GM21723 (cell line): Measurements from ENCODE around the gene RNF113B.

Experiments used
- ATAC-seq: cut with Tn5 transposase; IDR thresholded peaks from one replicate; pipeline ENCODE4 v1.9.1; 2021; ENCODE audit warnings: mild to moderate bottlenecking, moderate library complexity; ENCODE audit not compliant: unreplicated experiment

Gene RNF113B

DNA sequence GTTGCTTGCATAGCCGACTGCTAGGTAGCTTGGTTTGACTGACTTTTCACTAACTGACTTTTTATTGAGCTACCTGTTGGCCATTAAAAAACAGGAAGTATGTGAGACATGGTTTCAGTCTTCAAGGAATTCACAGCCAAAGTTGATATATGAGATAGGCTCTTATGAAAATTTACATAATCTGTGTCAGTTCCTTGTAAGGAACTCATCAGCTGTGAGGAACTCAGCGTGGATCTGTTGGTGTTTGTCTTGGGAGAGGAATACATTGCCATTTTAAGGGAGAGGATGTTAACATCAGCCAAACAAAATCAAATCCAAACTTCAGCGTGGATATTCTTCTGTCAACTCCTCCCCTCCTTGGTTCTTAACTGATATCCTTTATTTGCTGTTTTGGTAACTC is 2.0 kb downstream of the RNF113B start:
- no peak for ATAC-seq

- ATAC-seq = no peak
Observed at GRCh38 chr13:98174307-98174706, 2.8 kb downstream of the RNF113B start.

DNA sequence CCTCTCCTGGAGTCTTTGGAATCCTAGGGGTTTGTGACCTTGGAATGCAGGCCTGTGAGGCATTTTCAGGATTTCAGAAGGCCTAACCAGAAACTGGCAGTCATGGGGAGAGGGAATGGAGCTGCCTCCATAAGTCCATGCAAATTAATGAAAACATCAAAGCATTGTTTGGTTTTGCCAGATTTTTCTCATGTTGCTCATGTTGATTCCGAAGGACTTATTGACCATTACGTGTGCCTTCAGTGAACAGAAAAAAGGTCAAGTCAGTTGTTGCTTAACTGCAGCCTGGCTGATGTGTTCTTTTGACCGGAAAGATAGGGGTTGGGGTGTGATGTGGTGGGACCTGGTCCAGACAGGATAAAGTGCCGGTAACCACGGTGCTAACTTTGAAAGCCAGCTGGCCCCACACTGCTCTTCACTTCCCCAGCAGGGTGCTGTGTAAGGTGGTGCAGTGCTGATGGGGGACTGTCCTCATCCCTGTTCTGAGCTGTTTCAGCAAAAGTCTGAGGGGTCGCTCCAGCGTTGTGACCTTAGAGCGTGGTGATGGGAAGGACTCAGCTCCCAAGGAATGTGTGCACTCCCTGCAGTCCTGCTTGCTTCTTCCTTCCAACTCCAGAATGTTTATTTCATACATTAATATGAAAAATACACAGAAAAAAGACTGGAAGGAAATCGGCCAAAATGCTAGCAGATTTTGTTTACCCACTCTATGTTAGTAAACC is 3.5 kb downstream of the RNF113B start:
- no peak for ATAC-seq

DNA sequence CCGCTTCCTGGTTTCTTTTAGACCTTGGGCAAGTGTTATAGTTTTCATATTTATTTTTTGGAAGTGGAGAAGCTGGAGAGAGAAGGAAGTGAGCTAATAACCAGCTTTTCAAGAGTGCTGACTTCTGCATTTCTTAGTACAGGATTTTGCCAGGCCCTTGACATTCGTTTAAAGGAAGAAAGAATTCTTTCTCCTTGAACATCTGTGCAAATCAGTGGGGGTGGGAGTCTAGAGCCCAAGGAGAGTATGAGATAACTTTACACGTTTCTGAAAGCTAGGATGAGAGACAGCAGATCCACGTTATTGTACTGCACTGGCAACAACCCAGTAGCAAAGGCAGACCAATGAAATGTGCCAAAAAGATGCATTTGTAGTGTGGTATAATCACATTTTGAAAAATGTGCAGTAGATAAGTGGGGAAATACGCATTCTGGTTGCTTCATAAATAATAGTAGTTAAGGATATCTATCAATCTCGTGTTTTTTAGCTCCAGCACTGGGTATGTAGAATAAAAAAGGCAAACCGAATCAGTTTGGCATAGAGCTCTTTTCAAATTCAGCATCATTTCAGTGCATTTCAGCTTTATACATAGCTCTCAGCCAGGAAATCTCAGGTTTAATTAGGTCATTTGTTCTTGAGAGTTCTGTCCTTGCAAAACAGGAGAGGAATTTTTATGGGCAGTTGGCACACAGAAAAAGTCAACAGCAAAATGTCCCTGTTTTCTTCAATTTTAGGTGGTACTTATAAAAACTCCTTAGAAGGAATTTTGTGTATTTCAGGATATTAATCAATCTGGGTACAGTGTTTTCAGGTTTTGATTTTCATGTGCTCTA is 4.3 kb downstream of the RNF113B start:
- ATAC-seq = no peak

DNA sequence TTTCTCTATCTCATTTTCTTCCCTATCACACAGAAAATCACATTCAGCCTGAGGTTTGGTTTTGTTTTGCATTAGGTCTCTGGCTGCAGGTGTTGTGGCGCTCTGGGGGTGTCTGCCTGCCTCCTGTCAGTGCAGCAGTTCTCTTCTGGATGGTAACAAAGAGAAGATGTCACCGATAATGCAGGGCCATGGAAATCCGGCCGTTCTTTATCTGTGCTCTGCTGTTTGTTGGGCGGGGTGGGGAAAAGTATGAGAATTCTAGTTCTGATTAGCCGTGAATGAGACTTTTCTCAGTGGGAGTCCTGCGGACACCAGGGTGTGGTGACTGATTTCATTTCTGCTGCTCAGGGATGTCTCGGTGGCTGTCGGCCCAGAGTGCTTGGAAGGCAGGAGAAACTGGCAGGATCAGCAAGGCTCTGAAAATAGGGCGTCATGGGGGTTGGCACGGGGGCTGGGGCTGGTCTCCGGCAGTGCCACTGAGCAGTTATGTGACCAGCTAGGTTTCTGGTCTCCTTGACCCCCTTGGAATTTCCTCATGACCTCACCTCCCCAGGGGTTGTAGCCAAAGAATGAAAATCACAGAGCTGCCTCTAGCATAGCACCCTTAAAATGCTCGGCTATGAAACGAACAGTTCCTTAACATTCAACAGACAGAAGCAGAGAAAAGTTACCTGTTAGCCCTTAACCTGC is 5.0 kb downstream of the RNF113B start:
- ATAC-seq = no peak

GRCh38 chr13:98169331-98169730 is 7.7 kb downstream of the RNF113B start:
- ATAC-seq = no peak

DNA sequence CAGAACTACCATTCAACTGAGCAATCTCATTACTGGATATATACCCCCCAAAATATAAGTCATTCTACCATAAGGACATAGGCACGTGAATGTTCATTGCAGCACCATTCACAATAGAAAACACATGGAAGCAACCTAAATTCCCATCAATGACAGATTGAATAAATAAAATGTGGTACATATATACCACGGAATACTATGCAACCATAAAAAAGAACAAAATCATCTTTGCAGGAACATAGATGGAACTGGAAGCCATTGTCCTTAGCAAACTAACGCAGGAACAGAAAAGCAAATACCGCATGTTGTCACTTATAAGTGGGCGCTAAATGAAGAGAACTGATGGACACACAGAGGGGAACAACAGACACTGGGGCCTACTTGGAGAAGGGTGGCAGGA is 14.1 kb downstream of the RNF113B start:
- no peak for ATAC-seq

DNA sequence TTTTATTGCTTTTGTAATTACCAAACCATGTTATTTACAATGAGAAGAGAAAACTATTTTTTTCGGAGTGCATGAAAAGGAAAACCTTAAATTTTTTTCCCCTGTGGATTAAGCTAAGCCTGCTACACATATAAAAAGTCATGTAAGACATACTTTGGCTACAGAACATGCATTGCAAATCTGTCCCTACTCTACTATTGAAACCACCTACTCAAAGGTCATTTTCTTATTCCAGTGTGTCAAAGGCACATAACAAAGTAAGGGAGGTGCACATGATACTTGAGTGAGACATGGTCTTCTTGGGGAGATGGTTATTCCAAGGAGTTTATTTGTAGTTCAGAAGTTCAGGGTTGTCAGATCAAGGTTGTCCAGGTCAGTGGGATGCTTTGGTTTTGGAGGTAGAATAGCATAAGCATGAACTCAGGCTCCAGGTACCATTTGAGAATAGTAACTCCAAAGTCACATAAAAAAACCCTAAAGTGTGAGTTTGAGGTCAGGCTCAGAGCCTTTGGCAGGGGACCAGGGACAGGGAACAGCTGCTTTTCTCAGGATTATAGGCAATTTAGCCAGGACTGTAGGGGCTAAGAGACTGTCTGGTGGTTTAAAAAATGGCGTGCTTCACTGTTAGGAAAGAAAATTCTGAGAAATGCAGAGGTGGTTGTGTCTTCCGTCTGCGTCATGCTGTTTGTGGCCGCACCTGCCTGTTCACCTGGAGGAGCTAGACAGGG is 18.7 kb downstream of the RNF113B start:
- ATAC-seq = no peak

DNA sequence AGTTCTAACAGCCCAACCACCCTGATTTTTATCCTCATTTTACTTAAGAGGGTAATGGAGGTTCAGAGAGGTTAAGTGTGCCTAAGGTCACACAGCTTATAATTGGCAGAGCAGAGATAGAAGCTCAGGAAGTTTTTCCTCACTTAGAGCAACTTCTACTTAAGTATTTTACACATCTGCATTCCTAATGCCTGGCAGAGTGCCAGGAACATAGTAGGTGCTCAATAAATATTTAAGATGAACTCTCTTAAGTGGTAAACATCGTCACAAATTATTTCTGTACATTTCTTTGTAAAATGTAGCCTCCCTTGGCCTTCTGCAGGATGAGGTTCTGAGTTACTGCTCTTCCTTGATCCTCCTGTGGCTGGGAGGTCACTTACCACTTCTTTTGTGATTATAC is 19.5 kb downstream of the RNF113B start:
- no peak for ATAC-seq

DNA sequence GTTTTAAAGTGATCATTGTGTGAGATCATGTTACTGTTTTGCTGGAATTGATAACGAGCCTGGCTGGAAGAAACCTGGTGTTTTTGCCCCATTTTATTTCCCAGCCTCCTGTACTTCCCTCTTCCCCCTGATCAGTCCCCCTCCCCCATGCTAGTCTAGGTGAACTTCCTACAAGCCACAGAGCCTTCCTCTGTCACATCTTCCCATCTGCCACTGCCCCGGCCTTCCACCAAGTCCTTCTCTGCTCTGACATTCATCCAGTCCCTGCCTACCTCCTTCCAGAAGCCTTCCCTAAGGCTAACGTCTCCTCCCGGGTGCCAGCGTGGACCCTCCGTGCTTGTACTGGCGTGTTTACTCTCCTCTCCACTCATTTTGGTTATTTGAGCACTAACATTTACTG is 19.9 kb downstream of the RNF113B start:
- no peak for ATAC-seq

- ATAC-seq = no peak
Observed at GRCh38 chr13:98156259-98156658, 20.8 kb downstream of the RNF113B start.

DNA sequence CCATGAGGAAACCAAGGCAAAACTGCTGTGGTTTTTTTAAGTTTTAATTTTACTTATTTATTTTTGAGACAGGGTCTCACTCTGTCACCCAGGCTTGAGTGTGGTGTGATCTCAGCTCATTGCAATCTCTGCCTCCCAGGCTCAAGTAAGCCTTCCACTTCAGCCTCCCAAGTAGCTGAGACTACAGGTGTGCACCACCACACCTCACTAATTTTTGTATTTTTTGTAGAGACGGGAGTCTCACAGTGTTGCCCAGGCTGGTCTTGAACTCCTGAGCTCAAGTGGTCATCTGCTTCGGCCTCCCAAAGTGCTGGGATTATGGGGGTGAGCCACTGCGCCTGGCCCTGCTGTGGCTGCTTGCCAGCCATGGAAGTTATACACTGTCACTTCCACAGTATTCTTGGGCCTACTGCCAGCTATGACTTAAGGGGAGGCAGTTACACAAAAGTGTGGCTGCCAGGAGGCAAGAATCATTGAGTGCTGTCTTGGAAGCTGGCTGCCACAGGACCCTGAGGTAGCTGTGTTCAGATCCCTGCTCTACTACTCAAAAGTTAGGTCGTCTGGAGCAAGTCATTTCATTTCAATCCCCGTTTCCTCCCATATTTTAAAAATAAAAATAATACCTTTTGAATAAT is 21.5 kb downstream of the RNF113B start:
- no peak for ATAC-seq

- ATAC-seq = no peak
Observed at GRCh38 chr13:98150832-98151479, 26.1 kb downstream of the RNF113B start.

GRCh38 chr13:98147521-98147920 is 29.5 kb downstream of the RNF113B start:
- ATAC-seq = no peak

DNA sequence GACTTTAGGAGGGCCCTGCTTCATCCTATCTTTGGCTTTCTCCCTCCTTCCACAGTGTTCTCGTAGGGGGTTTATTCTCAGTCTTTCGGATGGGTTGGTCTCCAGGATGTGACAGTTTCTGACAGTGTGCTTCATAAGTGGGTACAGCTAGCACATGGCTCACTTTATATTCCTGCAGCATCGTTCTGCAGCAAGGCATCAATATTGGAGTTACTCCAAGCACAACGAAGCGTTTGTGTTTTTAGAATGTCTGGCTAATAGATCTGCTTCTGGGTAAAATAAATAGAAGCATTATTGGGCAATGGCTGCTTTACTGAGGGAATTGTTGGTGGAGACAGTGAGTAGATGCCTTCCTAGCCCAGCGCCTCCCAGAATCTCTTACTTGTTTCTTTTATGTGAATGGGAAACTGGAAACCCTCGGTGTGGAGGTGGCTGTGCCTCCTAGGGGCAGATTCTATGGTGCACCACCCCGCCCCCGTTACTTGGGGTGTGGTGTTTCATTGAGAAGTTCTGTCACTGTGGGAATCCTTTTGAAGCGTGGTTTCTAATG is 32.2 kb downstream of the RNF113B start:
- ATAC-seq = no peak

- ATAC-seq = no peak
Observed at GRCh38 chr13:98144027-98144741, 32.9 kb downstream of the RNF113B start.

DNA sequence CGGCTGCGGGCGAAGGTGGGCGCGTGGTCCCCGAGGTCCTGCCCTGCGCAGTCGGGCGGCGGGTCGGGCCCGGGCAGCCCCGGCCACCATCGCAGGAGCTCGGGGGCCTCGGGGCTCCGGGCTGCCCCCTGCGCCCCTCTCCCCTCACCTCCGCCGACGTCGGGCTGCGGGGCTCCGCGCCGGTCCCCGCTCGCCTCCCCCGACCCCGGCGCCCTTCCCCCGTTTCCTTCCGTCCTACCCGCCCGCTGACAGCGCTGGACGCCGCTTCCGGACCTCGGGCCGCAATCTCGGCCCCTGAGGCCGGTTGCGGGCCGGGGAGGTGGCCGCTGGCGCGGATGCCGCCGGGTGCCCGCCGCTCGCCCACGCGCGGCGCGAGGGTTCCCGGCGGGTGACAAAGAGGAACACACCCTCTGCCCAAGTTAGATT is 33.5 kb downstream of the RNF113B start:
- no peak for ATAC-seq

- peak; percentile 37 for ATAC-seq
Observed at GRCh38 chr13:98143157-98143553, 33.9 kb downstream of the RNF113B start.
